Esophagus muscularis mucosa (tissue), 4 donors: ENCODE results near the gene WWOX. TPM values are rescaled to one million over a fixed set of nuclear protein-coding genes. Genes with fewer than 3 reads are reported as not detected.

Experiments
- DNase-seq: peaks from one replicate; pipeline ENCODE4 v3.0.0-alpha.2; 2017; ENCODE audit errors: extremely low spot score
- H3K27ac ChIP-seq, 4 donors: fragments of 200-600 bp; sonication (generic); replicated peaks in 1 of 4; 1 replicate in 3 of 4; 2 replicates in 1 of 4; pipeline ENCODE4 v1.5.1; 2016 to 2019; ENCODE audit warnings: mild to moderate bottlenecking in 1 of 4
- H3K27me3 ChIP-seq, 4 donors: fragments of 200-600 bp; sonication (generic); one replicate each; pipeline versions ENCODE4 v1.5.1 to v1.6.0; 2016 to 2019
- H3K36me3 ChIP-seq, 4 donors: fragments of 200-600 bp; sonication (generic); one replicate each; pipeline ENCODE4 v1.5.1; 2016 to 2019
- H3K4me1 ChIP-seq, 4 donors: fragments of 200-600 bp; sonication (generic); one replicate each; pipeline ENCODE4 v1.5.1; 2016 to 2019
- H3K4me3 ChIP-seq, 4 donors: fragments of 200-600 bp; sonication (generic); 1 replicate in 2 of 4; 2 replicates in 2 of 4; pipeline ENCODE4 v1.5.1; 2016 to 2019; ENCODE audit warnings: mild to moderate bottlenecking in 4 of 4, moderate library complexity in 1 of 4
- H3K9me3 ChIP-seq, 4 donors: fragments of 200-600 bp; sonication (generic); 1 replicate in 3 of 4; 2 replicates in 1 of 4; pipeline ENCODE4 v1.5.1; 2016 to 2019
- EP300 ChIP-seq: sonication (generic); formaldehyde crosslinking; IDR thresholded peaks from one replicate; pipeline ENCODE4 v1.6.1; 2017; ENCODE audit warnings: antibody characterized with exemption
- POLR2A ChIP-seq: fragments of 450-650 bp; IDR thresholded peaks from one replicate; pipeline ENCODE4 v1.6.1; 2017; ENCODE audit warnings: antibody characterized with exemption, moderate library complexity, mild to moderate bottlenecking, low read depth
- POLR2AphosphoS5 ChIP-seq, 2 donors: sonication (generic); formaldehyde crosslinking; IDR thresholded peaks; one replicate each; pipeline ENCODE4 v1.6.1; 2017; ENCODE audit warnings: antibody characterized with exemption in 2 of 2
- WGBS: methylation state at CpG from one replicate; pipeline ENCODE4 v1.1.5; 2018; 5-methylcytosine and 5-hydroxymethylcytosine counted together
- intact Hi-C: fragments of 100-400 bp; cut with DNase I; formaldehyde crosslinking; loops from one replicate; pipeline ENCODE4 v1.15.1; 2023
- total RNA-seq, 4 donors: library from RNA; depleted of rRNA; stranded (reverse); fragments of >200 nt; gene quantifications; one replicate each; pipeline versions ENCODE4 v1.1.0 to v1.2.1, GENCODE V29; 2016
- TF ChIP-seq, protein P1 (sequence below), 3 experiments: fragments of 200-600 bp in 2 of 3; fragments of 450-650 bp in 1 of 3; sonication (generic) in 2 of 3; IDR thresholded peaks; one replicate each; pipeline ENCODE4 v1.5.1; 2017 to 2019; ENCODE audit warnings: antibody characterized with exemption in 3 of 3, mild to moderate bottlenecking in 2 of 3, moderate library complexity in 1 of 3

Gene WWOX
- total RNA-seq, 4 donors from 2014 or later, result 14.4 to 27.8 (median 15.4) TPM

- intact Hi-C loops, result no loop called here
- Histone ChIP-seq H3K4me3 (no peak overlapping the region), H3K27ac (no peak overlapping the region), H3K4me1 (no peaks in the 10 kb centered on the region), H3K36me3 (no peaks in the 10 kb centered on the region), H3K9me3 (no peaks in the 10 kb centered on the region), H3K27me3 (no peaks in the 10 kb centered on the region)
- TF ChIP-seq POLR2A, result no peak
- TF ChIP-seq EP300, result no peak
- no peak for TF ChIP-seq POLR2AphosphoS5 (IDR thresholded peaks at IDR 0.05)
- TF ChIP-seq, protein P1, sequence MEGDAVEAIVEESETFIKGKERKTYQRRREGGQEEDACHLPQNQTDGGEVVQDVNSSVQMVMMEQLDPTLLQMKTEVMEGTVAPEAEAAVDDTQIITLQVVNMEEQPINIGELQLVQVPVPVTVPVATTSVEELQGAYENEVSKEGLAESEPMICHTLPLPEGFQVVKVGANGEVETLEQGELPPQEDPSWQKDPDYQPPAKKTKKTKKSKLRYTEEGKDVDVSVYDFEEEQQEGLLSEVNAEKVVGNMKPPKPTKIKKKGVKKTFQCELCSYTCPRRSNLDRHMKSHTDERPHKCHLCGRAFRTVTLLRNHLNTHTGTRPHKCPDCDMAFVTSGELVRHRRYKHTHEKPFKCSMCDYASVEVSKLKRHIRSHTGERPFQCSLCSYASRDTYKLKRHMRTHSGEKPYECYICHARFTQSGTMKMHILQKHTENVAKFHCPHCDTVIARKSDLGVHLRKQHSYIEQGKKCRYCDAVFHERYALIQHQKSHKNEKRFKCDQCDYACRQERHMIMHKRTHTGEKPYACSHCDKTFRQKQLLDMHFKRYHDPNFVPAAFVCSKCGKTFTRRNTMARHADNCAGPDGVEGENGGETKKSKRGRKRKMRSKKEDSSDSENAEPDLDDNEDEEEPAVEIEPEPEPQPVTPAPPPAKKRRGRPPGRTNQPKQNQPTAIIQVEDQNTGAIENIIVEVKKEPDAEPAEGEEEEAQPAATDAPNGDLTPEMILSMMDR (IDR thresholded peaks at IDR 0.05), result no peak
- no peak for DNase-seq
- 78% methylated on average over 9 of the region's 9 CpGs for WGBS
Observed at GRCh38 chr16:78538292-78538691, 438.8 kb downstream of the WWOX start.

- intact Hi-C loops, result no loop called here
- DNase-seq, result no peak
- TF ChIP-seq POLR2AphosphoS5 (IDR thresholded peaks at IDR 0.05), result no peak
- WGBS, result 98% methylated on average over 3 of the region's 3 CpGs
- no peak overlapping the region for H3K4me3 ChIP-seq
- H3K27ac ChIP-seq, result no peak overlapping the region
- no peaks in the 10 kb centered on the region for H3K36me3 ChIP-seq
- H3K4me1 ChIP-seq, result no peaks in the 10 kb centered on the region
- H3K27me3 ChIP-seq, result no peaks in the 10 kb centered on the region
- H3K9me3 ChIP-seq, result no peaks in the 10 kb centered on the region
Observed at GRCh38 chr16:78538919-78539318, 439.5 kb downstream of the WWOX start.

- intact Hi-C loops, result no loop called here
Observed at GRCh38 chr16:78542419-78542818, 443.0 kb downstream of the WWOX start.

DNA sequence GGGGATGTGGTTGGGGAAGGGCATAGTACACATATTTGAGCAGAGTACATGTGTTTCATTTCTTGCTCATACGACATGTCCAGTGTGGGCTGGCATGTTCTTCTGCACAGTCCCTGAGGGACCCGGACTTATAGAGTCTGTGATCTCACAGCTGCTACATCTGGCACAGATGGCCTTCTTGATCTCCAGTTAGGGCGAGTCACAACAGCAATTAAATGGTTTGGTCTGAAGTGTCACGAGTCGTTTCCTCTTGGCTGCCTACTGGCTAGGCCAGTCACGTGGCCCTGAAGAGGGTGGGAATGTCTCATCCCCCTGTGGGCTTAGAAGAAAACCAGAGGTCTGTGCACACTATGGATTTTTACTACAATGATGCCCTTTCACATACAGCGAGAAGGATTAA lies 443.6 kb downstream of the WWOX start:
- 74% methylated on average over 7 of the region's 7 CpGs for WGBS
- H3K27ac ChIP-seq, result no peak overlapping the region
- H3K4me3 ChIP-seq, result no peak overlapping the region
- TF ChIP-seq, protein P1 (IDR thresholded peaks at IDR 0.05), result no peak
- TF ChIP-seq POLR2A (no peak), POLR2AphosphoS5 (IDR thresholded peaks at IDR 0.05) (no peak), EP300 (no peak)
- H3K4me1 ChIP-seq, result no peaks in the 10 kb centered on the region
- H3K36me3 ChIP-seq, result no peaks in the 10 kb centered on the region
- no peaks in the 10 kb centered on the region for H3K9me3 ChIP-seq
- DNase-seq, result no peak
- intact Hi-C loops, result no loop called here
- H3K27me3 ChIP-seq, result no peaks in the 10 kb centered on the region

More at GRCh38 chr16:78542419-78542818, 443.0 kb downstream of the WWOX start:
- no peak for DNase-seq
- Histone ChIP-seq H3K27me3 (no peaks in the 10 kb centered on the region), H3K36me3 (no peaks in the 10 kb centered on the region), H3K27ac (no peak overlapping the region), H3K4me3 (no peak overlapping the region), H3K4me1 (no peaks in the 10 kb centered on the region), H3K9me3 (no peaks in the 10 kb centered on the region)
- WGBS, result 93% methylated on average over 7 of the region's 7 CpGs
- TF ChIP-seq POLR2A, result no peak
- TF ChIP-seq, protein P1 (IDR thresholded peaks at IDR 0.05), result no peak
- no peak for TF ChIP-seq EP300
- TF ChIP-seq POLR2AphosphoS5 (IDR thresholded peaks at IDR 0.05), result no peak

DNA sequence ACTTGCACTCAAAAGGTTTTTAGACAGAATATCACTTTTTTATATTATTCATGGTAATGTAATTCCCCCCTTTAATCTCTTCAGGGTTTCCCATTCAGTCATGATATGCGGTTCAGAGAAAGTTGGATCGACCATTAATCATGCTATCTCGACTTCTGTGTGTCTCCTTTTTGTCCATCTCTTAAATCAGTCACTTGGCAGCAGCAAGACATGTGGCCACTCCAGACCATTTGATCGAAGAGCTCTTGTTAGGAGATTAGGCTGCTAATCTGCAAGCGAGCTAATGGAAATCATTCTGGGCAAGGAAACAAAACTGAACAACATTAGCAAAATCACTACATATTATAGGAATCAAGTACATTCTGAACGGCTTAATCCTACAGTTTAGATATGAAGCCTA lies 449.9 kb downstream of the WWOX start:
- intact Hi-C loops, result no loop called here
- Histone ChIP-seq H3K27me3 (no peaks in the 10 kb centered on the region), H3K9me3 (no peaks in the 10 kb centered on the region), H3K4me3 (no peak overlapping the region), H3K36me3 (no peaks in the 10 kb centered on the region), H3K27ac (no peak overlapping the region), H3K4me1 (no peaks in the 10 kb centered on the region)
- DNase-seq, result no peak
- WGBS, result 85% methylated on average over 6 of the region's 6 CpGs
- no peak for TF ChIP-seq POLR2AphosphoS5 (IDR thresholded peaks at IDR 0.05)
- TF ChIP-seq POLR2A, result no peak
- no peak for TF ChIP-seq EP300
- TF ChIP-seq, protein P1 (IDR thresholded peaks at IDR 0.05), result no peak
